Body of pancreas (tissue), 4 donors: ENCODE measurements around the gene RBCK1. TPM values are rescaled to one million over a fixed set of nuclear protein-coding genes. Genes with fewer than 3 reads are reported as not detected.
"Not testable (repeated sequence)": the region's sequence is repeated elsewhere in the genome, so short reads cannot be mapped to it uniquely, and the experiment has no call there.

ENCODE experiments used
- ATAC-seq: fragments of 150-250 bp; one replicate; pipeline ENCODE4 v1.9.1; 2016
- DNase-seq, 4 donors: peaks; one replicate each; pipeline ENCODE4 v3.0.0-alpha.2; 2019
- H3K27ac ChIP-seq, 4 donors: fragments of 200-600 bp; sonication (generic); 1 replicate in 3 of 4; 2 replicates in 1 of 4; pipeline versions ENCODE4 v1.5.1 to v1.6.1; 2016 to 2019; ENCODE audit warnings: mild to moderate bottlenecking in 1 of 4, mixed read lengths in 1 of 4, moderate library complexity in 1 of 4
- H3K27me3 ChIP-seq, 2 donors: fragments of 200-600 bp; sonication (generic); one replicate each; pipeline ENCODE4 v1.6.0; 2016; ENCODE audit warnings: mild to moderate bottlenecking in 1 of 2
- H3K36me3 ChIP-seq, 2 donors: fragments of 200-600 bp; sonication (generic); replicated peaks in 1 of 2; 2 replicates each; pipeline ENCODE4 v1.5.1; 2016; ENCODE audit warnings: low read depth in 2 of 2; ENCODE audit not compliant: insufficient read depth in 1 of 2
- H3K4me1 ChIP-seq: fragments of 200-600 bp; sonication (generic); one replicate; pipeline ENCODE4 v1.6.0; 2016
- H3K4me3 ChIP-seq, 2 donors: fragments of 200-600 bp; sonication (generic); 1 replicate in 1 of 2; 2 replicates in 1 of 2; pipeline ENCODE4 v1.5.1; 2016 to 2019
- H3K9me3 ChIP-seq, 3 donors: fragments of 200-600 bp; sonication (generic); 1 replicate in 2 of 3; 2 replicates in 1 of 3; pipeline ENCODE4 v1.5.1; 2016
- POLR2A ChIP-seq, 3 donors: fragments of 450-650 bp; IDR thresholded peaks; one replicate each; pipeline ENCODE4 v1.6.1; 2016; ENCODE audit warnings: antibody characterized with exemption in 3 of 3, mild to moderate bottlenecking in 2 of 3
- WGBS, 2 donors: methylation state at CpG; one replicate each; pipeline ENCODE4 v1.1.5; 2017; 5-methylcytosine and 5-hydroxymethylcytosine counted together
- intact Hi-C: fragments of 100-400 bp; cut with DNase I; formaldehyde crosslinking; loops from one replicate; pipeline ENCODE4 v1.15.1; 2023
- total RNA-seq, 2 donors: library from RNA; depleted of rRNA; stranded (reverse); fragments of >200 nt; gene quantifications; one replicate each; pipeline ENCODE4 v1.1.0, GENCODE V29; 2016
- TF ChIP-seq, protein P1 (sequence below), 7 experiments: fragments of 450-650 bp in 4 of 7; fragments of 200-600 bp in 3 of 7; sonication (generic) in 3 of 7; IDR thresholded peaks; one replicate each; pipeline ENCODE4 v1.5.1; 2016 to 2019; ENCODE audit warnings: antibody characterized with exemption in 7 of 7

RBCK1 gene
- total RNA-seq, 2 donors from 2014 or later = 36.1 to 95.9 TPM

DNA sequence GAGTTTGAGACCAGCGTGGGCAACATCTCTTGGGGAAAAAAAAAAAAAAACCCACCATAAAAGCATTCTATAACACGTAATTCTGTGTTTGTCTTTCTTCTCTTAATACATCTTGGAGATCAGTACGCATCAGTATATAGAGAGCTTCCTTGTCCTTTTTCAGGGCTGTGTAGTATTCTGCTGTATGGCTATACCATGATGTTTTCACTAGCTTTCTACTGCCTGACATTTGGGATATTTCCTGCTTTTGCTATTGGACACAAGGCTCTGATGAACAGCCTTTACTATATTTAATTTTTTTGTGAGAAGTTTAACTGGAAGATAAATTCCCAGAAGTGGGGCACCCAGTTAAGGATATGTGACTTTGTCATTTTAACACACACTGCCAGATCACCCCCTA, 20.6 kb upstream of the RBCK1 start:
- no peak for DNase-seq
- 95 to 97% methylated on average over 3 of the region's 3 CpGs for WGBS, 2 donors
- ATAC-seq = no peak
- Histone ChIP-seq H3K36me3 (peaks cover 0 to 2% of the 10 kb centered on the region in 2 donors), H3K4me1 (peaks cover 22% of the 10 kb centered on the region), H3K4me3 (no peak overlapping the region), H3K27ac (no peak overlapping the region), H3K27me3 (no peaks in the 10 kb centered on the region), H3K9me3 (no peaks in the 10 kb centered on the region)
- TF ChIP-seq, protein P1, sequence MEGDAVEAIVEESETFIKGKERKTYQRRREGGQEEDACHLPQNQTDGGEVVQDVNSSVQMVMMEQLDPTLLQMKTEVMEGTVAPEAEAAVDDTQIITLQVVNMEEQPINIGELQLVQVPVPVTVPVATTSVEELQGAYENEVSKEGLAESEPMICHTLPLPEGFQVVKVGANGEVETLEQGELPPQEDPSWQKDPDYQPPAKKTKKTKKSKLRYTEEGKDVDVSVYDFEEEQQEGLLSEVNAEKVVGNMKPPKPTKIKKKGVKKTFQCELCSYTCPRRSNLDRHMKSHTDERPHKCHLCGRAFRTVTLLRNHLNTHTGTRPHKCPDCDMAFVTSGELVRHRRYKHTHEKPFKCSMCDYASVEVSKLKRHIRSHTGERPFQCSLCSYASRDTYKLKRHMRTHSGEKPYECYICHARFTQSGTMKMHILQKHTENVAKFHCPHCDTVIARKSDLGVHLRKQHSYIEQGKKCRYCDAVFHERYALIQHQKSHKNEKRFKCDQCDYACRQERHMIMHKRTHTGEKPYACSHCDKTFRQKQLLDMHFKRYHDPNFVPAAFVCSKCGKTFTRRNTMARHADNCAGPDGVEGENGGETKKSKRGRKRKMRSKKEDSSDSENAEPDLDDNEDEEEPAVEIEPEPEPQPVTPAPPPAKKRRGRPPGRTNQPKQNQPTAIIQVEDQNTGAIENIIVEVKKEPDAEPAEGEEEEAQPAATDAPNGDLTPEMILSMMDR (IDR thresholded peaks at IDR 0.05) = no peak
- no peak for TF ChIP-seq POLR2A (IDR thresholded peaks at IDR 0.05)
- intact Hi-C loops = no loop called here

DNA sequence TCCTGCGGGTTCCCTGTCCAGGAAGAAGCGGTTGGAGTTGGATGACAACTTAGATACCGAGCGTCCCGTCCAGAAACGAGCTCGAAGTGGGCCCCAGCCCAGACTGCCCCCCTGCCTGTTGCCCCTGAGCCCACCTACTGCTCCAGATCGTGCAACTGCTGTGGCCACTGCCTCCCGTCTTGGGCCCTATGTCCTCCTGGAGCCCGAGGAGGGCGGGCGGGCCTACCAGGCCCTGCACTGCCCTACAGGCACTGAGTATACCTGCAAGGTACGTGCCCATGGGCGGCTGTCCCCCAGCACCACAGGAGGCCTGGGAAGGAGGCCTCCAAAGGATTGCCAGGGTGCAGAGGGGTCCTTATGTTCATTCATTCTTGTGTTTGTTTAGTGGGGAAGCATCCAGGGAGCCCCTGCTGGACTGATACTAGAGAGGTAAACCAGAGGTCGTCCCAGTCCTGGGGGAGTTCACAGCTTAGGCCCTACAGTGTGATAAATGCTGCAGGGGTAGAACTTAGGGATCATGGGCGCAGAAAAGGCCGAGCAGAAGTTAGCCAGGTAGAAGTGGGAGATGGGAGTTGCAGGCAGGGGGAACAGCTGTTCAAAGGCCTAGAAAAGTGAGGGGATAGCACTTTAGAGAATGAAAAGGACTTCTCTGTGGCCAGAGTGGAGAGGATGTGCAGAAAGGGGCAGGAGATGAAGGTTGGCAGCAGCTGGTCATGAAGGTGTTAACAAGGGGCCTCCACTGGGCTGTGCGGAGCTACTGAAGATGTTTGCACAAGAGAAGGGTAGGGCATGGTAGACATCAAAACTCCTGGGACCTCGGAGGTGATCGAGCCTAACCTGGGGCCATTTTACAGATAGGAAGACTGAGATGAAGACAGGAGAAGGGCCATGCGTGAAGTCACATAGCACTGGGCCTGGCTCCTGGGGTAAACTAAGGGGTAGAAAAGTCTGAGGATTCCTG, 19.8 kb upstream of the RBCK1 start:
- DNase-seq = no peak
- Histone ChIP-seq H3K27me3 (no peaks in the 10 kb centered on the region), H3K36me3 (peaks cover 0 to 5% of the 10 kb centered on the region in 2 donors), H3K9me3 (no peaks in the 10 kb centered on the region), H3K27ac (no peak overlapping the region), H3K4me3 (no peak overlapping the region), H3K4me1 (peaks cover 22% of the 10 kb centered on the region)
- no peak for ATAC-seq
- TF ChIP-seq POLR2A (IDR thresholded peaks at IDR 0.05) = no peak
- TF ChIP-seq, protein P1 (IDR thresholded peaks at IDR 0.05) = no peak
- WGBS, 2 donors = 81 to 82% methylated on average over 12 to 20 of the region's 21 CpGs
- intact Hi-C loops = no loop called here

DNA sequence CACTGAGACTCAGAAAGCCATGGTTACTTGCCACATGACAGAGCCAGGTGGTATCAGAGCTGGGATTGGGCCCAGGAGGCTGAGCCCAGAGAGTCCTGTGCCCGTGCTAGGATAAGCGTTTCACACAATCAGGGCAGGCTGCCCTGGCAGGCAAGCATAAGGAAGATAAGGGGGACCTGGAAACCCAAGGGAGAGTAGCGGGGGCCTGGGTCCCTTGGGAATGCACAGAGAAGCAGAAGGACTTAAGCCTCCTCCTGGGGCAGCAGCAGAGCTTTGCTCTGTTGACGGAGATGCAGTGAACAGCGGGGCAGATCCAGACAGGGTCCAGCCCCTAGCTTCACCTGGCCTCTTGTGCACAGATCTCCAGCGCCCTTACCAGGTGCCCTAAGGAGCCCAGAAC, 18.9 kb upstream of the RBCK1 start:
- TF ChIP-seq POLR2A (IDR thresholded peaks at IDR 0.05) = no peak
- TF ChIP-seq, protein P1 (IDR thresholded peaks at IDR 0.05) = no peak
- DNase-seq (peak in 3 of 4 donors; percentile 27 to 66 (median 44)), ATAC-seq (no peak)
- peaks cover 22% of the 10 kb centered on the region for H3K4me1 ChIP-seq
- H3K27ac ChIP-seq = no peak overlapping the region
- H3K4me3 ChIP-seq = no peak overlapping the region
- no peaks in the 10 kb centered on the region for H3K9me3 ChIP-seq
- intact Hi-C loops = no loop called here
- no peaks in the 10 kb centered on the region for H3K27me3 ChIP-seq
- peaks cover 0 to 5% of the 10 kb centered on the region in 2 donors for H3K36me3 ChIP-seq
- 47 to 68% methylated on average over 3 to 6 of the region's 6 CpGs for WGBS, 2 donors

DNA sequence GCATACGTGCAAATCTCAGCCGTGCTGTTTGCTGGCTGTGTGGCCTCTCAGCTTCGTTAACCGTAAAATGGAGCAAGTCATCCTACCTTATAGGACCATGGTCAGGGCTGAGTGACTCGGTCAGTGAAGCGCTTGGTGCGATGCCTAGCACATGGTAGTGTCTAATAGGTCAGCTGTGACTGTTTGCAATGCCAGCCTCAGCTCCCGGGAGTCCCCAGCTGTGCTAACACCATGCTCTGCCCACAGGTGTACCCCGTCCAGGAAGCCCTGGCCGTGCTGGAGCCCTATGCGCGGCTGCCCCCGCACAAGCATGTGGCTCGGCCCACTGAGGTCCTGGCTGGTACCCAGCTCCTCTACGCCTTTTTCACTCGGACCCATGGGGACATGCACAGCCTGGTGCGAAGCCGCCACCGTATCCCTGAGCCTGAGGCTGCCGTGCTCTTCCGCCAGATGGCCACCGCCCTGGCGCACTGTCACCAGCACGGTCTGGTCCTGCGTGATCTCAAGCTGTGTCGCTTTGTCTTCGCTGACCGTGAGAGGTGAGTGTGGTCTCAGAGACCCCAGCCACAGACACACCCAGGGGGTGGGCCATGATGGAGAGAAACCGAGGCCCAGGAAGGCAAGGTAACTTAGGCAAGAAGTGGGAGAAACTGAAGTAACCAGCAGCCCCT, 16.9 kb upstream of the RBCK1 start:
- Histone ChIP-seq H3K4me1 (peaks cover 22% of the 10 kb centered on the region), H3K36me3 (peaks cover 0 to 8% of the 10 kb centered on the region in 2 donors), H3K9me3 (no peaks in the 10 kb centered on the region), H3K27me3 (no peaks in the 10 kb centered on the region), H3K27ac (no peak overlapping the region), H3K4me3 (no peak overlapping the region)
- 88 to 95% methylated on average over 24 to 26 of the region's 29 CpGs for WGBS, 2 donors
- intact Hi-C loops = no loop called here
- TF ChIP-seq, protein P1 (IDR thresholded peaks at IDR 0.05) = no peak
- no peak for TF ChIP-seq POLR2A (IDR thresholded peaks at IDR 0.05)
- ATAC-seq (no peak), DNase-seq (peak in 2 of 4 donors; percentile 36 to 48)

DNA sequence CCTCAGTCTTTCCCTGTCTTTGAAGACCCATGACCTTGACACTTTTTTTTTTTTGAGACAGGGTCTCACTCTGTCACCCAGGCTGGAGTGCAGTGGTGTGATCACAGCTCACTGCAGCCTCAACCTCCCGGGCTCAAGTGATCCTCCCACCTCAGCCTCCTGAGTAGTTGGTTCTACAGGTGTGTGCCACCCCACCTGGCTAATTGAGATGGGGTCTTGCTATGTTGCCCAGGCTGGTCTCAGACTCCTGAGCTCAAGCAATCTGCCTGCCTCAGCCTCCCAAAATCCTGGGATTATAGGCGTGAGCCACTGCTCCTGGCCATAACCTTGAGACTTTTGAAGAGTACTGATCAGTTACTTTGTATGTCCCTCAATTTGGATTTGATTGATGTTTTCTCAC, 14.8 kb upstream of the RBCK1 start:
- ATAC-seq, H3K27me3 ChIP-seq, H3K27ac ChIP-seq, intact Hi-C loops, H3K4me3 ChIP-seq, H3K9me3 ChIP-seq, DNase-seq: not testable (repeated sequence)
- 92 to 93% methylated on average over 2 of the region's 2 CpGs for WGBS, 2 donors
- Histone ChIP-seq H3K4me1 (peaks cover 28% of the 10 kb centered on the region), H3K36me3 (peaks cover 0 to 17% of the 10 kb centered on the region in 2 donors)
